Lower leg skin (tissue), 3 donors: ENCODE data around the gene GRB10.

Source experiments
- CTCF ChIP-seq, 3 donors: fragments of 450-650 bp; IDR thresholded peaks; one replicate each; pipeline ENCODE4 v1.5.1; 2016; ENCODE audit warnings: antibody characterized with exemption in 3 of 3, mild to moderate bottlenecking in 3 of 3, moderate library complexity in 2 of 3
- POLR2A ChIP-seq, 2 donors: fragments of 450-650 bp; IDR thresholded peaks; one replicate each; pipeline ENCODE4 v1.6.1; 2016 to 2017; ENCODE audit warnings: antibody characterized with exemption in 2 of 2, mild to moderate bottlenecking in 1 of 2, moderate library complexity in 1 of 2

- no peak for TF ChIP-seq POLR2A (IDR thresholded peaks at IDR 0.05)
- TF ChIP-seq CTCF (IDR thresholded peaks at IDR 0.05): no peak
Measured at GRCh38 chr7:50584793-50585408, 197.8 kb downstream of the GRB10 start.
